Fibroblast of skin of scalp (primary cell): Measurements from ENCODE around the gene CYGB.

ENCODE experiments used
- DNase-seq: peaks from one replicate; pipeline ENCODE4 v3.0.0-alpha.2; 2013

The CYGB gene

GRCh38 chr17:76500747-76501017 is 36.8 kb downstream of the CYGB start:
- no peak for DNase-seq

GRCh38 chr17:76500074-76500746 is 37.3 kb downstream of the CYGB start:
- no peak for DNase-seq

GRCh38 chr17:76499267-76499667 is 38.2 kb downstream of the CYGB start:
- no peak for DNase-seq

GRCh38 chr17:76498876-76499251 is 38.6 kb downstream of the CYGB start:
- DNase-seq = no peak

GRCh38 chr17:76497979-76498875 is 39.3 kb downstream of the CYGB start:
- DNase-seq = peak; percentile 83

GRCh38 chr17:76497699-76497978 is 39.9 kb downstream of the CYGB start:
- DNase-seq = no peak

- no peak for DNase-seq
These were observed 41.0 kb downstream of the CYGB start for GRCh38 chr17:76496464-76496863.

- DNase-seq = no peak
These were observed 41.7 kb downstream of the CYGB start for GRCh38 chr17:76495663-76496400.

- DNase-seq = no peak
These were observed 43.9 kb downstream of the CYGB start for GRCh38 chr17:76493505-76494167.

GRCh38 chr17:76492989-76493501 is 44.5 kb downstream of the CYGB start:
- DNase-seq = peak; percentile 61

GRCh38 chr17:76492123-76492988 is 45.2 kb downstream of the CYGB start:
- no peak for DNase-seq

- no peak for DNase-seq
These were observed 46.0 kb downstream of the CYGB start for GRCh38 chr17:76491271-76492122.

- DNase-seq = no peak
These were observed 47.3 kb downstream of the CYGB start for GRCh38 chr17:76490112-76490710.

GRCh38 chr17:76487451-76488192 is 49.9 kb downstream of the CYGB start:
- no peak for DNase-seq

- DNase-seq = no peak
These were observed 51.9 kb downstream of the CYGB start for GRCh38 chr17:76485569-76485968.

GRCh38 chr17:76484228-76484725 is 53.2 kb downstream of the CYGB start:
- DNase-seq = no peak

GRCh38 chr17:76481071-76481655 is 56.3 kb downstream of the CYGB start:
- DNase-seq = no peak

- peak; percentile 22 for DNase-seq
These were observed 56.9 kb downstream of the CYGB start for GRCh38 chr17:76480632-76481031.

GRCh38 chr17:76479515-76480060 is 57.9 kb downstream of the CYGB start:
- no peak for DNase-seq
